ENCODE results near the gene KCNJ15. TPM values are rescaled to one million over a fixed set of nuclear protein-coding genes. Genes with fewer than 3 reads are reported as not detected.

Gene KCNJ15
- total RNA-seq, 2 donors from 2014 or later = not detected

DNA sequence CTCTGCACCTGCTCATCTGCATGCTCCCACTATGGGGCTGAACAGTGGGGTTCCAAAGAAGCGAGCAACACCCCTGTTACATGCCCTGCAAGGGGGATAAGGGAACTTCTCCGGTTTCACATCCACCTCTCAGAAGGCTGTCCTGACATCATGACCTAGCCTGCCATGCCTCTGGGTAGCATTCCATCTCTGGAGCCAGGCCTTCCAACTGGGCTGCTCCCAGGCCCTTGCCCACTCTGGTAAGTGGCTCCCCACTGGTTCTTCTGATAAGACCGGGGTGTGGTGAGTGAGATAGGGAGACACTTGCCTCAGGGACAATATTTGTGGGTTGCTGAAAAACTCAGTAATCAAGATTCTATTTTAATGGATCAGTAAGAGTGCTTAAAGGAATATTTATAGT is 57.8 kb downstream of the KCNJ15 start:
- no peak for TF ChIP-seq CTCF (conservative IDR thresholded peaks at IDR 0.05)
- H3K4me1 Mint-ChIP-seq = peaks cover 8% of the 10 kb centered on the region
- 68 to 77% methylated on average over 2 to 3 of the region's 3 CpGs for WGBS, 2 experiments (ENCODE audit: insufficient coverage in 1 of 2, insufficient read length in 1 of 2)
- H3K27ac Mint-ChIP-seq = no peak overlapping the region
- H3K4me3 ChIP-seq (ENCODE audit: low read length) = no peak overlapping the region
- no peaks in the 10 kb centered on the region for H3K4me1 ChIP-seq (ENCODE audit: control insufficient read depth, insufficient read depth, low read length)
- no peaks in the 10 kb centered on the region for H3K9me3 ChIP-seq (ENCODE audit: control insufficient read depth, low read length)
- H3K36me3 ChIP-seq (ENCODE audit: control insufficient read depth, insufficient read depth, low read length) = no peaks in the 10 kb centered on the region
- no peak overlapping the region for H3K9ac ChIP-seq (ENCODE audit: extremely low read depth, low read length, poor library complexity, severe bottlenecking)
- H3K27me3 Mint-ChIP-seq (ENCODE audit: insufficient read depth) = peaks cover 5% of the 10 kb centered on the region
- no peaks in the 10 kb centered on the region for H3K27me3 ChIP-seq (ENCODE audit: control insufficient read depth, insufficient read depth, low read length, poor library complexity, severe bottlenecking)
- no peak for DNase-seq
- no peak overlapping the region for H3K4me3 Mint-ChIP-seq
- H3K36me3 Mint-ChIP-seq (ENCODE audit: low read depth) = no peaks in the 10 kb centered on the region
- no peak overlapping the region for H3K27ac ChIP-seq (ENCODE audit: low read depth, low read length)
- no peaks in the 10 kb centered on the region for H3K9me3 Mint-ChIP-seq

- H3K27me3 Mint-ChIP-seq (ENCODE audit: insufficient read depth) = peaks cover 5% of the 10 kb centered on the region
These were observed 58.3 kb downstream of the KCNJ15 start for GRCh38 chr21:38315122-38315521.

DNA sequence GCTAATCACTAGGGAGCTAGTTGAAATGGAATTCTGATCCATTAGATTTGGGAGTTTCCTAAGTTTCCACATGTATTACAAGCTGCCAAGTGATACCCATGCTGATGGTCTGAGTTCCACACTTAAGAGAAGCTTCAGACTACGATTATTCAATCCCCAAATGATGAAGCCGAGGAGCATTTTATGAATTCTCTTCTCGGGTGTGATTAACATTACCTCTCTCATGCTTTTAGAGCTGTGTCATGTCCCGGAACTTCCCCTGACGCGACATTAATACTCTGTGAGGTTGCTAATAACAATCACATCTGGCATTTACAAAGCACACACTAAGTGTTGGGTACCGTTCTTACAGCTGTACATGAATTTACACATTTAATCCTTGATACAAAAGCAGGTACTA is 63.0 kb downstream of the KCNJ15 start:
- WGBS, 2 experiments (ENCODE audit: insufficient coverage in 1 of 2, insufficient read length in 1 of 2) = 90 to 96% methylated on average over 7 of the region's 7 CpGs
- H3K9me3 Mint-ChIP-seq = no peaks in the 10 kb centered on the region
- no peak for TF ChIP-seq CTCF (conservative IDR thresholded peaks at IDR 0.05)

More at GRCh38 chr21:38315122-38315521, 58.3 kb downstream of the KCNJ15 start:
- H3K36me3 Mint-ChIP-seq (ENCODE audit: low read depth) = no peaks in the 10 kb centered on the region
- 83 to 91% methylated on average over 2 of the region's 2 CpGs for WGBS, 2 experiments (ENCODE audit: insufficient coverage in 1 of 2, insufficient read length in 1 of 2)
- H3K27ac Mint-ChIP-seq = no peak overlapping the region
- H3K9me3 ChIP-seq (ENCODE audit: control insufficient read depth, low read length) = no peaks in the 10 kb centered on the region
- TF ChIP-seq CTCF (conservative IDR thresholded peaks at IDR 0.05) = no peak
- H3K4me1 ChIP-seq (ENCODE audit: control insufficient read depth, insufficient read depth, low read length) = no peaks in the 10 kb centered on the region
- H3K36me3 ChIP-seq (ENCODE audit: control insufficient read depth, insufficient read depth, low read length) = no peaks in the 10 kb centered on the region
- no peak overlapping the region for H3K4me3 ChIP-seq (ENCODE audit: low read length)
- peaks cover 8% of the 10 kb centered on the region for H3K4me1 Mint-ChIP-seq
- no peaks in the 10 kb centered on the region for H3K9me3 Mint-ChIP-seq
- H3K27ac ChIP-seq (ENCODE audit: low read depth, low read length) = no peak overlapping the region
- no peak overlapping the region for H3K9ac ChIP-seq (ENCODE audit: extremely low read depth, low read length, poor library complexity, severe bottlenecking)
- H3K4me3 Mint-ChIP-seq = no peak overlapping the region
- DNase-seq = no peak
- no peaks in the 10 kb centered on the region for H3K27me3 ChIP-seq (ENCODE audit: control insufficient read depth, insufficient read depth, low read length, poor library complexity, severe bottlenecking)

More for the DNA sequence above, 63.0 kb downstream of the KCNJ15 start:
- Histone ChIP-seq H3K4me3 (ENCODE audit: low read length) (no peak overlapping the region), H3K9me3 (ENCODE audit: control insufficient read depth, low read length) (no peaks in the 10 kb centered on the region), H3K27me3 (ENCODE audit: control insufficient read depth, insufficient read depth, low read length, poor library complexity, severe bottlenecking) (no peaks in the 10 kb centered on the region), H3K9ac (ENCODE audit: extremely low read depth, low read length, poor library complexity, severe bottlenecking) (no peak overlapping the region), H3K27ac (ENCODE audit: low read depth, low read length) (no peak overlapping the region), H3K4me1 (ENCODE audit: control insufficient read depth, insufficient read depth, low read length) (no peaks in the 10 kb centered on the region), H3K36me3 (ENCODE audit: control insufficient read depth, insufficient read depth, low read length) (no peaks in the 10 kb centered on the region)
- Mint-ChIP-seq H3K4me1 (peaks cover 17% of the 10 kb centered on the region), H3K27me3 (ENCODE audit: insufficient read depth) (no peaks in the 10 kb centered on the region), H3K36me3 (ENCODE audit: low read depth) (no peaks in the 10 kb centered on the region), H3K27ac (no peak overlapping the region), H3K4me3 (no peak overlapping the region)
- no peak for DNase-seq

All from endodermal cell (in vitro differentiated cells).